ENCODE measurements around the gene VPS11.
"Not testable (repeated sequence)": the region's sequence is repeated elsewhere in the genome, so short reads cannot be mapped to it uniquely, and the experiment has no call there.

Gene VPS11

DNA sequence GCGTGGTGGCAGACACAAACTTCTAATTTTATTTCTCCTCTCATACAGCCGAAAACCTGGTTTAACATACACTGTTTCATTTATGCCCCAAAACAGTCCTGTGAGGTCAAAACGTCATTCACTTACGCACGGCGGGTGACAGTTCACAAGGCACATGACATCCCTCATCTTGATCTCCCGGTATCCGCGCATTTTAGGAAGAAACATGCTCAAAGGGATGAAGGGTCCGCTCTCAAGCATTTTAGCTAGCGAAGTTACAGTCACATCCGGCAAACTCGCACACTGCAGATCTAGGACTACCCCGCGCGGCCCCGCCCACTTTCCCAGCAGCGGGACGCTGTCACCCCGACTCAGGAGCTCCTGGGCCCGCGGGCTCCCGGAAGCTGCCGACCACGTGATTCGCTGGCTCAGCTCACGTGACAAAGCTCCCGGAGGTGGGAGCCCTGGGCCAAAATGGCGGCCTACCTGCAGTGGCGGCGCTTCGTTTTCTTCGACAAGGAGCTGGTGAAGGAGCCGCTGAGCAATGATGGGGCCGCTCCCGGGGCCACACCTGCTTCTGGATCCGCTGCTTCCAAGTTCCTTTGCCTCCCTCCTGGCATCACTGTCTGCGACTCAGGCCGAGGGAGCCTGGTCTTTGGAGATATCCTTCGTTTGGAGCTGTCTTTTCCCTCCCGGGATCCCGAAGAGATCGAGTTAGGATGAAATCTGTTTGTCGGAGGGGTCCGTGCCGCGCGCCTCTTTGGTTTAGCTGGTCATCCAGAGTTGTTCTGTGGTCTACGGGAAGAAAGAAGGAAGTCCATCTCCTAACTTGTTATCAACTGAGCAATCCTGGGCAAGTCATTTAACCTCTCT, at the start of gene VPS11:
Gene VPS11 (plus strand): TSS at position 448 of the 852 bp plus-strand sequence. CDS start 6 bp downstream, at position 454.
- peak; percentile 98 for DNase-seq

DNA sequence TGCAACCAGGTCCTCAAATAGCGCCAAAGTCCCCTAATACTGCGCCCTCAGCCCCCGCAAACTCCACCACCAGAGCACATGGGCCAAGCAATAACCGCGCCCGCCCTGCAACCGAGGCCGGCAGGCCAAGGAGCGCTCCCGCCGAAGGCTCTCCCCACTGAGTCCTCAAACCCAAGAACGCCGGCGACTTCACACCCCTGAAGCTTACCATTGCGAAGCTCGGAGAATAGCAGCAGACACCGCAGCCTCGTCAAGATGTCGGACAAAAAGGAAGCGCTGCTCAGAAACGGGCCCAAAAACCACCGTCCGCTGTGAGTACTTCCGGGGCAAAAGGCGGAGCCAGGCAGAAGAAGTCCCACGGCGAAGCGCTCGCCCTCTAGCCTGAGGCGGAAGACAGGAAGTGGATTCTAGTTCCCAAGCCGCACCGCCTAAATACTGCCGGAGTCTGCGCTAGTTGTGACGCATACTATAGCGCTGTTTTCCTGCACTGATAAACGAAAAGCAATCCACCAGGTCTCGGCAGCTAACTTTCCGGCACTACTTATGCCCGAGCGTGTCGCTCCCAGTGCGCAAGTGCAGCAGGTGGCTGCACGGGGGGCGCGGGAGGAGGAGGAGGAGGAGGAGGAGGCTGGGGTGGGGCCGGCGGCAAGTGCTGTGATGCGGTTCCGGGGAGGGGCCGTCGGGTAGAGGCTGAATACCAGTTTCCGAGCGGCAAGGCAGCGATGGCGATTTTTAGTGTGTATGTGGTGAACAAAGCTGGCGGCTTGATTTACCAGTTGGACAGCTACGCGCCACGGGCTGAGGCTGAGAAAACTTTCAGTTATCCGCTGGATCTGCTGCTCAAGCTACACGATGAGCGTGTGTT, 49.3 kb upstream of the VPS11 start, which contains the start of the genes RPS25 and TRAPPC4:
Gene RPS25 (minus strand): TSS at position 270 of the 865 bp plus-strand sequence. CDS start 59 bp downstream, at position 211.
Gene TRAPPC4 (plus strand): TSS at position 693 of the 865 bp plus-strand sequence. CDS start 30 bp downstream, at position 723.
- DNase-seq: peak; percentile 93

DNA sequence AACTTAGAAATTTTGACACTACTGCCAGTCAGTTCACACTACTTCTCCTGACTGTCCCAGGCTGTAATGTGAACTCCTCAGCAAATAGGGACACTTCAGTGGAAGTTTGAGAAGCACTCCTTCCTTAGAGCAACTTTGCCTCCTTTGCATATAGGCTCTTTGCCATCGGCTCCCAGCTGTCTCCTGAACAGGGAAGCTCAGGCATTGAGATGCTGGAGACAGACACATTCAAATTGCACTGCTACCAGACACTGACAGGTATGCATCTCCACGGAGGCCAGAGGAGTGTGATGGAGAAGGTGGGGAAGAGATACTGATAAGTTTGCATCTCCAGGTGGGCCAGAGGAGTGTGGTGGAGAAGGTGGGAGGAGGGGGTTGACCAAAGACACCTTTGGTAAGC, 47.6 kb upstream of the VPS11 start:
- no peak for DNase-seq

DNA sequence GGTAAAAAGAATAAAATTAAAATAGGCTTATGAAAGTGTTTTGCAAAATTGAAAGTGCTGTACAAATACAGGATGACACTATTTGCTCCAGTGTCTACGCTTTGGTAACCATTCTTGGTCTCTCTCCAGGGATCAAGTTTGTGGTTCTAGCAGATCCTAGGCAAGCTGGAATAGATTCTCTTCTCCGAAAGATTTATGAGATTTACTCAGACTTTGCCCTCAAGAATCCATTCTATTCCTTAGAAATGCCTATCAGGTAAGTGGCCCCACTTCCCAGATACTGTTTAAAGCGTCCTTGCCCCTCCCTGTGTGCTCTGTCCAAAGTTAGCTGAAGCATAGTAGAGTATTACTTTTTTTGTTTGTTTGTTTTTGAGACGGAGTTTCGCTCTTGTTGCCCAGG, 46.0 kb upstream of the VPS11 start:
- DNase-seq: no peak

DNA sequence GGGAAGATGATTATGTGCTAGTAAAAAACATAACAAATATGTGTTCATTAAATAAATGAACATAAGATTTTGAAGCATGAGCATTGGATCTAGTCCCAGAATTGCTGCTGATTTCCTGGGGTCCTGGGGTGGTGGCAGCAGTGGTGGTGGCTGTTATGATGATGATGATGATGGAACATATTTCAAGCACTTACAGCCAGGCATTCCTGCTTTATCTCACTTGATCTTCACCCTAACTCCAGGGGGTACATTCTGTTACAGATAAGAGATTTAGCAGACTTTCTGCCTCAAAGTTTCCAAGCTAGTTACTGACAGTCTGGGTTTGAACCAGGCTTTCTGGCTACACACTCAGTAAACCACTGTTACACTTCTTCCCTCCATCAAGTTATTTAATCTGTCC, 43.9 kb upstream of the VPS11 start:
- DNase-seq: no peak

DNA sequence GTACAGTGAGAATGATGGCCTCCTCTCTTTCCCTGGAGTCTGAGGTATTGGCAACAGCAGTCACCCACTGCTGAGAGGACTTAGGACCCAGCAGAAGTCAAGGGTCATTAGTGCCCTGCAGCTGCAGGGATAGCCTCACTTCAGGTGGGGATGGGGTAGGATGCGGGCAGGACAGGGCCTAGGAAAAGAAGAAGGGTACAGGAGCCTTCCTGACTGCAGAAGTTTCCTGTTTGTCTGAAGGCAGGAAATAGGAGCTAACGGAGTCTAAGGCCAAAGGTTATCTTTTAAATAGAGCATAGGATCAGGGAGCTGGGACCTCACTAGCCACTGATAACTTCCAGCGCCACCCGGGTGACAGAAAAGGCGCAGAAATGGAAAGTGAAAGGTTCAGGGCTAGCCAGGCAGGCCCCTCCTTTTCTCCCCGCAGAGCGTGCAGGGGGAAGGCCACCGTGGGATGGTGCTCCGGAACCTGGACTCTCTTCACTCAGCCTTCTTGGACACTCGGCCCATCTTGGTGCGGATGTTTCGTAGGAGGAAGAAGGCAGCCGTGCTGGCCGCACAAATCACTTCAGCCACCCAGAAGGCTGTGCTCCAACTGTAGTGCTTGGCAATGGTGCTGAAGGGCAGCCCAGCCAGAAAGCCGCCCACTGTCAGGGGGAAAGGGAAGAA, 43.1 kb upstream of the VPS11 start:
- DNase-seq: no peak

DNA sequence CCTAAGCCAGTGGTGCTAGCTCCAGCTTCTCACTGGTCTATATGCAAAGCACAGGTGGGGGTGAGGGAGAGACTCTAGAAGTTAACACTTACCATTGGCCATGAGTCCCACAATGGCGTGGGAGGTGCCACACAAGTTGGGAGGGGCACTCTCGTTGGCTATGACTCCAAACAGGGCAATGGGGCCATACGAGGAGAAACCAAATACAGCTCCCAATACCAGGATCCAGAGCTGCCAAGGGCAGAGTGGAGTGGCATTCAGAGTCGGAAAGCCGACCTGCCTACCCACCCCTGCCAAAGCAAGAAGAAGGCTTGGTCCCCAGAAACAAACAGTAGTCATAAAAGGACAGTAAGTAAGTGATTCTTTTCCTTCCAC, 42.5 kb upstream of the VPS11 start:
- no peak for DNase-seq

DNA sequence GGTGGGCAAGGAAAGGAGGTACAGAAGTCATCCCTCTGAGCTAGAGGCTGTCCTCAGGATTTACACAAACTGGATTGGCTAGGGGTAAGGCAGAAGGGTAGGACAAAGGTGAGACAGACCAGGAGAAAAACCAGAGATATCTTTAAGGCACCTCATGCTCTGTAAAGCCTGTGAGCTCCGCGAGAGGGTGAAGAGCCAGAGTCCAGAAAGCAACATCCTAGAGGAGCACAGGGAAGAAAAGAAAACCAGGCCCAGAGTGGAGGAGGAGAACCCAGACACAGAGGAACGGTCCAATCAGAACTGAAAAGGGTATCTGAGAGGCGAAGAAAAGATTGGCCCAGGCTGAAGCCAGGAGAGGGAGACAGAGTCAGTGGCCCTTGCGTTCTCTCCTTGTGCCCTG, 42.1 kb upstream of the VPS11 start:
- DNase-seq: no peak

DNA sequence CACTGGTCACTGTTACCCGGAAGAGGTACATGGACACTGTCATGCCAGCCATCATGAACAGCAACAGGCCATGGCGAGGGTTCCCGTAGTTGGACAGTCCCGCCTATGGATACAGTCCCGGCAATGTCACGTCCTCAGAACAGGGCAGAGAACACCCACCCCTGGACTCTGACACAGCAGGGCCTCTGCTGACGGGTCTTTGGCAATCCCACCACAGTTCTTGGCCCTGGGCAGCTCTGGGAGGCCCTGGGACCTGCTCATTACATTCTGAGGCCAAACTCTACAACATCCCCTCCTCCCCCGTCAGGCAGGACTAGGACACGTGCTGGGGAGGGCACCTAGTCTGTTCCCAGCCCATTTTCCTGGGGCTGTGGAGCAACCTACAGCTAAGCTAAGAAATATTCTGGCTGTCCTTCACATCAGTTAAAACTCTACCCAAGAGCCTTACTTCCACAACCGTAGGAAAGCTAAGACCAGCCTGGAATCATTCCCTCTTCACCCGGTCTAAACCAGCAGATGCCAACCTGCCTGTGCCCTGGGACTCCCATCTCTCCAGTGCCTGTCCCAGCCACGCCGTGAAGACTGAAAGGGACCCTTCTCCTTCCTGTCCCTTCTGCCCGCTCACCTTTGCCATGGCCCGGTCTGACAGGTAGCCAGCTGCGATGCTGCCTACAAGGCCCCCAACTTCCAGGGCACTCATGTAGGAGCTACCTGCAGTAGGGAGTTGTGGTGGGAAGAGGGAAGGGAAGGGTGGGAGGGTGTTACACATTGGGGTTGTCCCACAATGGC, 41.4 kb upstream of the VPS11 start:
- DNase-seq: no peak

DNA sequence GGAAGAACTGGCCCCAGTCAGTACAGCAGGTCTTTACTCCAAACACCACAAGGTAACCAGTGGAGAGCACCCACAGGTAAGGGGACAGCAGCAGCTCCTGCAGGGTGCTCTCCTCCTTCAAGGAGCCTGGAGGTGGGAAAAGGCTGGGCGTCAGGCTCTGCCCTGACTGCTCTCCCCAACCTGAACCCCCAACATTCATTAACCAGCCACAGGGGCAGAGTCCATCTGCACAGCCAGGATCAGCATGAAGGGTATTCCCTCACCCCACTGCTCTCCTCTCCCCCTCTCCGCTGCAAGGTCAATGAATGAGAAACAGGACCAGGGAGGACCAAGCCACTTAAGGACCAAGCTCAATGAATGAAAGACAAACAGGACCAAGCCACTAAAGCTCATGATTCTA, 40.6 kb upstream of the VPS11 start:
- DNase-seq: no peak

DNA sequence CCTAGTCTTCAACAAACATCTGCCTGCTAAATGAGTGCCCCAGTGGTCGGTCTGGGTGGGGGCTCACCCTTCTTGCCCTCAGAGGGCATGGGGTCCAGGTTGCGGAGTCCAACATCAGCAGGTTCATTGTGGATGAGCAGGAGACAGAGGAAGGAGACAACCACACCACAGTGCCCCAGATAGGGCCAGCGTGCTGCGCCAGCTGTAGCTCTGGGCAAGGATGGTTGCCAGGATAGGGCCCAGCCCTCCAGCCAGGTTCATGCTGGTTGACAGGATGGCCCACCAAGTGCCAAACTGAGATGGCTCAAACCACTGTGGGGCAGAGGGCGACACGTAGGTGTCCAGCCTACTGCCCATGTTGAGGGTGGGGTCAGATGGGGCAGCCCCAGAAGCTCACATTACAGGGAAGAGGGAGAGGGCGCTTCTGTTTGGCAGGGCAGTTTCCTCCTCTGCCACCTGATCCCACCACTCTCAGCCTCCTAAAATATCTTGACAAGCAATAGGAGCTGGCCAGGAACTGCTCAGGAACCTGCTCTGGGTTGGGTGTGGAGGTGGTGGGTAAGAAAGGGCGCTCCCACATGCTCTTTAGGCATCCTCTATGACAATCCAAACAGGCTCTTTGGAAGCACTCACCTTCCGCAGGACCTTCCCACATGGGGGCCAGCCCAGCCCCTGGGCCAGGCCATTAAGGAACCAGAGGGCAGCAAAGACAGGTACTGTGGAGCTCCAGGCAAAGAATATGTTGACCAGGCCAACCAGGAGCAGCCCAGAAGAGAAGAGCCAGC, 39.9 kb upstream of the VPS11 start:
- no peak for DNase-seq

DNA sequence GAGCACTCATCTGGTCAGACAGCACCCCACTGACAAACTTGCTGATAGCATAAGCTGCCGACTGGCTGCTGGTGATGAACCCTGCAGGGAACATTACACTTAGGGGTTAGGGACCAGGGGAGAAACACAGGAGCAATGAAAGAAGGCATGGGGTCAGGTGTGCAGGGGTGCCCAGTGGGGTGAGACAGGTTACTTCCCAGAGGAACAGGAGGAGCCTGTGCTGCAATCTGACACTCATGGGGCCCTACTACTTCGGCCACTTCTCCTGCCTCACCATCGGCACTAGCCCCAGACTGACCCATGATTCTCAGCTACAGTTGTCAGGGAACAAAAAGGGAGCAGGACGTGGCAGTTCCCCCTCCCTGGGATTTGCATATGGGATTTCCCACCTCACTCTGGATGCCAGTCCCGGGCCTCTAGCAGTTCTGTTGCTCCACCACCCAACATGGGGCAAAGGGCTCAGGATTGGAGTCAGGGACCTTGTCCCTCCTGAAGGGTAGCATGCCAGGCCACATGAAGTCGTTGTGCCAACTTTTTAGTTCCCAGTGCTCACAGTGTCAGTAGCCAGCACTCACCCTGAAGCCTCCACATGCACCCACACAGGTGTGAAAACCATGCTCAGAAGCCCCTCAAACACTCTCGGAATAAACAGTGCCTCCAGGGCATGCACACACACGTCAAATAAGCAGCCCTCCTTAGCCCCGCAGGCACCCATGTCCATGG, 39.1 kb upstream of the VPS11 start:
- no peak for DNase-seq

DNA sequence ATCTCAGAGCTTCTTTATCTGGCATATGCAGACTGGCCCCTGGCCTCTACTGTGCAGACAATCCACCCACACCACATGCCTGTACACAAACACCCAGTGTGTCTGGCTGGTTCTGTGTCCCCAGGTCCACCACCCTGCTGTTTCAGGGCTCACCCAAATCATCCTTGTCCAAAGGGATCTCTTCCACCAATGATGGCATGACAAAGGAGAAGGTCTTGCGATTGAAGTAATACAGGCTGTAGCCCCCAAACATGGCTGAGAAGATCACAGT, 38.6 kb upstream of the VPS11 start:
- DNase-seq: no peak

DNA sequence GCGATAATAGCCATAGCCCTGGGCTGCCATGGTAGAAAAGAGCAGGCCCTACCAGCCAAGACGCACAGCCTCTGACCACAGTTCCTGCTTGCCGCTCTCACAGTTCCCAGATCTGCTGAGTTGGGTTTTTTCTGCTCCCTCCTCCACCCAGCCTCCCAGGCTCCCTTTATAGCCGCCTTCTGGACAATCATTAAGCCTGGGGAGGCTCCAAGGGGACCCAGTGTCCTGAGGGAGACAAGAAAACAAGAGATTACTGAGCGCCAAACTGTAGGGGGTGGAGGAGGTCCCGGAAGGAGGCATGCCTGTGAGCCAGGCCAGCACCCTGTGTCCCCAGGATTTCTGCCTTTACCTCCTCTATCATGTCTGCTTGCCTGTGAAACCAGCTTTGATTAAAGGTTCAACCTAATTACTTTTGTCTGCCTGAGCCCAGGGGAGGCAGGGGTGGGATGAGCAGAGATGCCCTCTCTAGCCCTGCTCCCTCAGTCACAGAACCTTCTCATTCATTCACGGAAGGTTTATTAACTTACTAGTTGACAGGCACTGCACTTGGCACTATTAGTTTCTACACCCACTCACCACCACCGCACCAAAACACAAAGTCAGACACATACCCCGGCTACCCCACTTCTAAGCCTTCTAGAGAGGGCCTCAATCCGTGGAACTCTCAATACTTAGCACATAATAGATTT, 38.1 kb upstream of the VPS11 start:
- no peak for DNase-seq

DNA sequence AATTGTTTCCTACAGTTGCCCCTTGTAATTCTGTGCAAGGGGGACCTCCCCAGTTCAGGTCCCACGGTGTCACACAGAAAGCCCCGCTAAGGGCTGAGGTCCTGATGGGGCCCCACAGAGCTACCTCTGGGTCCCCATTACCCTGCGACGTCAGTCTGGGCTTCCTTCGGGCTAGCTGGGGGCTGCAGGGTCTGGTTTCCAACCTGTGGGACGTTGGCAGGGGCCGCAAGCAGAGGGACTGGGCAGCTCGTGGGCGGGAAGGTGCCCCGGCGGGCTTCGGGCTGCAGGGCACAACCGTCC, 37.6 kb upstream of the VPS11 start:
- DNase-seq: peak; percentile 15

DNA sequence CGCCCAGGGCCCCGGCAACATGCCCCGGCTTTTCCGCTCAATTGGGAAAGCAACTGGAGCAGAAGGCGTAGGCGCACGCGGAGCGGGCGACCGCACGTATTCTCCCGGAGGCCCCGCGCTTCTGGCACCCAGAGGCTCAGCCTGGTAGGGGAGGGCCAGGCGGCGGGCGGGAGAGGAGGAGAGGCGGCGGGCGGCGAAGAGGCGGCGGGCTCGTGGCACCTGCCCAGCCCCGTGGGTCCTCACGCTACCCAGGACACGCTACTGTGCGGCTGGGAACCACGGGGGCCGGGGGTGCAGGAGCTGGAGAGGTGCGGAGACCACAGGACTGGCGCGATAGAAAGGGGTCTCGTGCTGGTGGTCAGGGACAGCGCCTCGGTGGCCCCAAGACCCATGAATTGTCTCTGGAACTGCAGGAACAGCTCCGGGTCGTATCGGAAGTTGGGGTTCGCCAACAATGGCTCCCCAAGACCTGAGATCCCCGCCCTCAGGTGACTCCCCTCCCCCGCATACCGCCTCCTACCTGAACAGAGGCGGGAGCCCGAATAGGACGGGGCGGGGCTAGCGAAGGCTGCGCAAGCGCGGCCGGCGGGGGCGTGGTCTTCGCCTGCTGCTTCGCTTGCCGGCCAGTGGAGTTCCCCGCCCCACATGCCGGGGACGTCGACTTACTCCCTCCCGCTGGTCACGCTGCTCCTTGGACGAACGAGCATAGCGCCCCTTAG, 37.1 kb upstream of the VPS11 start, which contains the start of gene SLC37A4:
Gene SLC37A4 (minus strand): TSS at position 549 of the 719 bp plus-strand sequence.
- DNase-seq: peak; percentile 99

DNA sequence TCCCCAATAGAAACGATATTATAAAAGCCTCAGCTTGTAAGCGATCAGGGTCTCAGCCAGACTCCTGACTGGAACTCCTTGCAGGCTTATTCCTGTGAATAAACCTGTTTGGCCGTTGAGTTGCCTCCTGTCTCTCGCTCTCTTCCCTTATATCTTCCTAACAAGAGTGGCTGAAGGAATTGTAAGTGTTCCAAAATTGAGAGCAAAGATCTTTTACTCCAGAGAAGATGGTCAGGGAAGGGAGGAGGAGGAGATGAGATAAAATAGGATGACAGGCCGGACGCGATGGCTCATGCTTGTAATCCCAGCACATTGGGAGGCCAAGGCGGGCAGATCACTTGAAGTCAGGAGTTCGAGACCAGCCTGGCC, 35.7 kb upstream of the VPS11 start:
- no peak for DNase-seq

DNA sequence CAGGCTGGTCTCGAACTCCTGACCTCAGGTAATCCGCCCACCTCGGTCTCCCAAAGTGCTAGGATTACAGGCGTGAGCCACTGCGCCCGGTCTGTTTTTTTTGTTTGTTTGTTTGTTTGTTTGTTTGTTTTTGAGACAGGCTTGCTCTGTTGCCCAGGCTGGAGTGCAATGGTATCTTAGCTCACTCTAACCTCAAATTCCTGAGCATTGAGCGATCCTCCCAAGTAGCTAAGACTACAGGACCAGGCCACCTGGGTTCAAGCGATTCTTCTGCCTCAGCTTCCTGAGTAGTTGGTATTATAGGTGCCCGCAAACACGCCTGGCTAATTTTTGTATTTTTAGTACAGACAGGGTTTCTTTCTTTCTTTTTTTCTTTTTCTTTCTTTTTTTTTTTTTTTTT, 34.2 kb upstream of the VPS11 start:
- DNase-seq: not testable (repeated sequence)

DNA sequence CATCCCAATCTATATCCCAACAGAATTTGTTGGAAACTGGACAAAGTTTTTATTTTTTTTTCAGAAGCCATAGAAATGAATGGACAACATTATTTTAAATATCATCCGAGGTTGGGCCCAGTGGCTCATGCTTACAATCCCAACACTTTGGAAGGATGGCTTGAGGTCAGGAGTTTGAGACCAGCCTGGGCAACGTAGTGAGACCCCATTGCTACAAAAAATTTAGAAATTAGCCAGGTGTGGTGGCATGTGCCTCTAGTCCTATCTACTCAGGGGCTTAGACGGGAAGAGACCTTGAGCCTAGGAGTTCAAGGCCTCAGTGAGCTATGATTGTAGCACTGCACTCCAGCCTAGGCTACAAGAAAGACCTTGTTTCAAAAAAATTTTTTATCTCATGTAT, 32.8 kb upstream of the VPS11 start:
- DNase-seq: no peak

DNA sequence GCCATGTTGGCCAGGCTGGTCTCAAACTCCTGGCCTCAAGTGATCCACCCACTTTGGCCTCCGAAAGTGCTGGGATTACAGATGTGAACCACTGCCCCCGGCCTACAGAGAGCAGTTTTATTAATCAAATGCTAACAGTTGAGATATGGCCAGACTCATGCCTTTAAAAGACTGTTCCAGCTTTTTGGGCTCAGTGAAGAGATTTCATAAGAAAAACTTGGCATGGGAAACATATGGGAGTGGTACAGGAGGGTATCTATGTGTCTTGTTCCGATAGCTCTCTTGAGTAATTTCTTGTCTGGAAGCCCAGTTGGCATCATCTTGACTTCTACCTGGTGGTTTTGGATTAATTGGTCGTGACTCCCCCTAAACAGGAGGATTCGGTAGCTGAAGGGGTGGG, 28.7 kb upstream of the VPS11 start:
- no peak for DNase-seq
